K562 (cell line): Measurements from ENCODE around the gene LBP.

Source experiments
- BRCA1 ChIP-seq, 2 experiments: fragments of 450-650 bp in 1 of 2; sonication (generic) in 1 of 2; formaldehyde crosslinking in 1 of 2; IDR thresholded peaks; 2 replicates each; pipeline versions ENCODE4 v1.5.0 to v1.6.1; 2017 to 2020; ENCODE audit warnings: mild to moderate bottlenecking in 1 of 2, missing genetic modification reagents in 1 of 2
- MTA3 ChIP-seq: fragments of 450-650 bp; formaldehyde crosslinking; IDR thresholded peaks from 2 replicates; pipeline ENCODE4 v1.6.1; 2017; ENCODE audit warnings: mild to moderate bottlenecking, borderline replicate concordance
- ZSCAN29 ChIP-seq: fragments of 450-650 bp; IDR thresholded peaks from 2 replicates; pipeline ENCODE4 v1.6.1; 2017
- TF ChIP-seq, protein P1 (sequence below): fragments of 250-450 bp; sonication (Bioruptor Pico); IDR thresholded peaks from 2 replicates; pipeline ENCODE4 v1.4.0; 2020; ENCODE audit warnings: mild to moderate bottlenecking, moderate library complexity
- TF ChIP-seq, protein P2 (sequence below), 3 experiments: IDR thresholded peaks in 2 of 3; conservative IDR thresholded peaks in 1 of 3; 2 replicates each; pipeline ENCODE4 v1.5.1; 2011 to 2012; ENCODE audit warnings: low read length in 3 of 3, mild to moderate bottlenecking in 3 of 3, control low read depth in 2 of 3, improper control_type of control experiment in 1 of 3, inconsistent platforms in 1 of 3, low read depth in 1 of 3, mixed read lengths in 1 of 3, moderate library complexity in 1 of 3; ENCODE audit not compliant: insufficient read depth in 2 of 3

DNA sequence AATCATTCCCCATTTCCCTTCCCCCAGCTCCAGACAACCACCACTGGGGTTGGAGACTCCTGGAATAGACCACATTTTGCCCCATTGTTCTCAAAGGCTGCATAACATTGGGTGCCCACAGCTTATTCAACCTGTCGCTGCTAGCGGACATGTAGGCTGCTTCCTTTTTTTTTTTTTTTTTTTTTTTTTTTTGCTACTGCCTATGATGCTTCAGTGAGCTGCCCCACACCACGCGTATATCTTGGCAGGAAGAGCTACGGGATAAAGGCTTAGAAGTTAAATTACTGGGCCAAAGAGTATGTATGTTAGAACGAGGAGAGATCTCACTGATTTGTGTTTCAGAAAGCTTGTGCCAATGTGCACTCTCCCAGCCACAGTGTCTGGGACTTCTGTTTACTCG lies 7.0 kb downstream of the LBP start:
- TF ChIP-seq MTA3 (no peak), ZSCAN29 (no peak), BRCA1 (IDR thresholded peaks at IDR 0.05) (no peak), BRCA1 (CRISPR knock-in tag; IDR thresholded peaks at IDR 0.05) (no peak)
- TF ChIP-seq, protein P1, sequence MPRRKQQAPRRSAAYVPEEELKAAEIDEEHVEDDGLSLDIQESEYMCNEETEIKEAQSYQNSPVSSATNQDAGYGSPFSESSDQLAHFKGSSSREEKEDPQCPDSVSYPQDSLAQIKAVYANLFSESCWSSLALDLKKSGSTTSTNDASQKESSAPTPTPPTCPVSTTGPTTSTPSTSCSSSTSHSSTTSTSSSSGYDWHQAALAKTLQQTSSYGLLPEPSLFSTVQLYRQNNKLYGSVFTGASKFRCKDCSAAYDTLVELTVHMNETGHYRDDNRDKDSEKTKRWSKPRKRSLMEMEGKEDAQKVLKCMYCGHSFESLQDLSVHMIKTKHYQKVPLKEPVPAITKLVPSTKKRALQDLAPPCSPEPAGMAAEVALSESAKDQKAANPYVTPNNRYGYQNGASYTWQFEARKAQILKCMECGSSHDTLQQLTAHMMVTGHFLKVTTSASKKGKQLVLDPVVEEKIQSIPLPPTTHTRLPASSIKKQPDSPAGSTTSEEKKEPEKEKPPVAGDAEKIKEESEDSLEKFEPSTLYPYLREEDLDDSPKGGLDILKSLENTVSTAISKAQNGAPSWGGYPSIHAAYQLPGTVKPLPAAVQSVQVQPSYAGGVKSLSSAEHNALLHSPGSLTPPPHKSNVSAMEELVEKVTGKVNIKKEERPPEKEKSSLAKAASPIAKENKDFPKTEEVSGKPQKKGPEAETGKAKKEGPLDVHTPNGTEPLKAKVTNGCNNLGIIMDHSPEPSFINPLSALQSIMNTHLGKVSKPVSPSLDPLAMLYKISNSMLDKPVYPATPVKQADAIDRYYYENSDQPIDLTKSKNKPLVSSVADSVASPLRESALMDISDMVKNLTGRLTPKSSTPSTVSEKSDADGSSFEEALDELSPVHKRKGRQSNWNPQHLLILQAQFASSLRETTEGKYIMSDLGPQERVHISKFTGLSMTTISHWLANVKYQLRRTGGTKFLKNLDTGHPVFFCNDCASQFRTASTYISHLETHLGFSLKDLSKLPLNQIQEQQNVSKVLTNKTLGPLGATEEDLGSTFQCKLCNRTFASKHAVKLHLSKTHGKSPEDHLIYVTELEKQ (CRISPR knock-in tag): no peak
- TF ChIP-seq, protein P2, sequence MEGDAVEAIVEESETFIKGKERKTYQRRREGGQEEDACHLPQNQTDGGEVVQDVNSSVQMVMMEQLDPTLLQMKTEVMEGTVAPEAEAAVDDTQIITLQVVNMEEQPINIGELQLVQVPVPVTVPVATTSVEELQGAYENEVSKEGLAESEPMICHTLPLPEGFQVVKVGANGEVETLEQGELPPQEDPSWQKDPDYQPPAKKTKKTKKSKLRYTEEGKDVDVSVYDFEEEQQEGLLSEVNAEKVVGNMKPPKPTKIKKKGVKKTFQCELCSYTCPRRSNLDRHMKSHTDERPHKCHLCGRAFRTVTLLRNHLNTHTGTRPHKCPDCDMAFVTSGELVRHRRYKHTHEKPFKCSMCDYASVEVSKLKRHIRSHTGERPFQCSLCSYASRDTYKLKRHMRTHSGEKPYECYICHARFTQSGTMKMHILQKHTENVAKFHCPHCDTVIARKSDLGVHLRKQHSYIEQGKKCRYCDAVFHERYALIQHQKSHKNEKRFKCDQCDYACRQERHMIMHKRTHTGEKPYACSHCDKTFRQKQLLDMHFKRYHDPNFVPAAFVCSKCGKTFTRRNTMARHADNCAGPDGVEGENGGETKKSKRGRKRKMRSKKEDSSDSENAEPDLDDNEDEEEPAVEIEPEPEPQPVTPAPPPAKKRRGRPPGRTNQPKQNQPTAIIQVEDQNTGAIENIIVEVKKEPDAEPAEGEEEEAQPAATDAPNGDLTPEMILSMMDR (IDR thresholded peaks at IDR 0.05 in 2 of 3, conservative IDR thresholded peaks at IDR 0.05 in 1 of 3; ENCODE audit: insufficient read depth in 2 of 3, low read depth in 1 of 3, low read length in 3 of 3): no peak
